Mononuclear cell (primary cell): ENCODE data around the gene GPR35. TPM values are rescaled to one million over a fixed set of nuclear protein-coding genes. Genes with fewer than 3 reads are reported as not detected.

Experiments
- H3K27me3 ChIP-seq: 2 replicates; pipeline ENCODE4 v1.6.0; 2011; ENCODE audit warnings: low read length, control low read depth; ENCODE audit not compliant: insufficient read depth
- H3K4me1 ChIP-seq: 2 replicates; pipeline ENCODE4 v1.5.1; 2011; ENCODE audit warnings: mild to moderate bottlenecking, low read length, control low read depth; ENCODE audit not compliant: insufficient read depth
- H3K4me3 ChIP-seq: 2 replicates; pipeline ENCODE4 v1.5.1; 2011; ENCODE audit warnings: mild to moderate bottlenecking, low read length, moderate library complexity
- H3K9me3 ChIP-seq: 2 replicates; pipeline ENCODE4 v1.5.1; 2011; ENCODE audit warnings: low read depth, mild to moderate bottlenecking, control low read depth, low read length
- total RNA-seq: library from RNA; depleted of rRNA; stranded (reverse); fragments of >200 nt; gene quantifications from one replicate; pipeline ENCODE4 v1.2.3, GENCODE V29; 2012

GPR35 gene
- total RNA-seq, 1 donor: 40.8 TPM

DNA sequence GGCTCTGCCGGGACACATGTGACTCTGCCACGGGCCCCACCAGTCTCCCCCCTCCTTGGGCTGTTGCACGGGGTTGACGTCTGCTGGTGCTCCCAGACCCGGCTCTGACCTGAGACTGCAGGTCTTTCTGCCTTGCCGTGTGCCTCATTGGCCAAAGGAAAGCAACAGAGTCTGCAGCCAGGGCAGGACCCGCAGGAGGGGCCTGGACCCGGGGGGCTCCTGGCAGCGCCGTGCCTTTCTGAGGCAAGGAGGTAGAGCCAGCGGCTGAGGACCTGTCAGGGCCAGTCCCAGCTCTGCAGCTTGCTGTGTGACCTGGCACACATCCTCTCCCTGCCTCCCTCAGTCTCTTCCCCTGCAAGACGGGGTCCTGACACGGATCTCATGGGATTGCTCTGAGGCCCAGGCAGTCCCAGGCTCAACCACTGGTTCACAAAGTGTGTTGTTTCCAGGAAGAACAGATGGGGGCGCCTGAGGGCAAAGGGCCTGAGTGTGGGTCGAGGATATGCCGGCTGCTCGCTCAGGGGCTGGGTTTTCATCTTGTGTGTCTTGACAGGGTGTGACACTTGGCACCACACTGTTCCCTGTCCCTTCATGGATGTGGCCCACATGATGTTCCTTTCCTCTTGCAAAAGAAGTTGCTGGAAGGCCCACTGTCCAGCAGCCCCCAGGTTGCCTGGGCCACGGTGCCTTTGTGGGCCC, 29.8 kb upstream of the GPR35 start:
- Histone ChIP-seq H3K4me1 (no peaks in the 10 kb centered on the region), H3K9me3 (no peaks in the 10 kb centered on the region), H3K4me3 (no peak overlapping the region), H3K27me3 (no peaks in the 10 kb centered on the region)

DNA sequence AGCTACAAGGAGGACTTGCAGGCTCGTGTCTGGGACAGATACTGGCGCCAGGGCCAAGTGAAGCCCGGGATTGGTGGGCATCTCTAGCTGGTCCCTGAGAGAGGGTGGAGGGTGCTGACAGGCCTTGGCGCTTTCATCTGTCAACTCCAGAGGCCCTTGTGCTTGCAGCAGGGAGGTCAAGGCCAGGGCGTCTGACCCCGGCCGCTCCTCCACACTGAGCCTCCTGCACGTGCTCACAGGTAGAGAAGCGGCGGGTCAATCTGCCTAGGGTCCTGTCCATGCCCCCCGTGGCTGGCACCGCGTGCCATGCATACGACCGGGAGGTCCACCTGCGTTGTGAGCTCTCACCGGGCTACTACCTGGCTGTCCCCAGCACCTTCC, 29.2 kb upstream of the GPR35 start:
- Histone ChIP-seq H3K9me3 (no peaks in the 10 kb centered on the region), H3K4me3 (no peak overlapping the region), H3K4me1 (no peaks in the 10 kb centered on the region), H3K27me3 (no peaks in the 10 kb centered on the region)

DNA sequence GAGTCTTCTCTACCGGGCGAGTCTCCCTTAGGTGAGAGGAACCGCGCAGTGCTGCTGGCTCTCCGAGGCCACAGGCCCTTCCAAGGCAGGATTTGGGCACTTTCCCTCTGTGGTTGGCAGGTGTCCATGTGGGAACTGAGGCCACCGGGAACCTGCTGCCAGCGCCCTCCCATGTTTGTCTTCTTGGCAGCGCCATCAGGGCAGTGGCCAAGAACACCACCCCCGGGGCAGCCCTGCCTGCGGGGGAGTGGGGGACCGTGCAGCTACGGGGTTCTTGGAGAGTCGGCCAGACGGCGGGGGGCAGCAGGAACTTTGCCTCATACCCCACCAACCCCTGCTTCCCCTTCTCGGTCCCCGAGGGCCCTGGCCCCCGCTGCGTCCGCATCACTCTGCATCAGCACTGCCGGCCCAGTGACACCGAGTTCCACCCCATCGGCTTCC, 28.8 kb upstream of the GPR35 start:
- no peaks in the 10 kb centered on the region for H3K4me1 ChIP-seq
- no peaks in the 10 kb centered on the region for H3K27me3 ChIP-seq
- H3K4me3 ChIP-seq: no peak overlapping the region
- H3K9me3 ChIP-seq: no peaks in the 10 kb centered on the region

DNA sequence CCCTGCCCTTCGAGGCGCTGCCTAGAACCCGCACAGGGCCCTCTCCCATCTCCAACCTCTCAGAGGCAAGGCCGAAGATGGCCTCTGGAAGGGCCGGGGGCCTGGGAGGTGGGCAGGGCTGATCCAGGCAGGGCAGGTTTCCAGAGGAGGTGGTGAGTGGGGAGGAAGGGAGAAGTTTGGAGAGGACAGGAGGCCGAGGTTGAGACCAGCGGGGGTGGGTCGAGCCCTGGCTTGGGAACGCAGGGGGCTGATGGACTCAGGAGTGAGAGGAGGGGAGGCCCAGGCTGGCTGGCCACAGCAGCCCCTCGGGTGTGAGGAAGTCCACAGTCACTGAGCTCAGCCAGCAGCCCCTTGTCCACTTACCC, 28.2 kb upstream of the GPR35 start:
- Histone ChIP-seq H3K4me1 (no peaks in the 10 kb centered on the region), H3K9me3 (no peaks in the 10 kb centered on the region), H3K4me3 (no peak overlapping the region), H3K27me3 (no peaks in the 10 kb centered on the region)

DNA sequence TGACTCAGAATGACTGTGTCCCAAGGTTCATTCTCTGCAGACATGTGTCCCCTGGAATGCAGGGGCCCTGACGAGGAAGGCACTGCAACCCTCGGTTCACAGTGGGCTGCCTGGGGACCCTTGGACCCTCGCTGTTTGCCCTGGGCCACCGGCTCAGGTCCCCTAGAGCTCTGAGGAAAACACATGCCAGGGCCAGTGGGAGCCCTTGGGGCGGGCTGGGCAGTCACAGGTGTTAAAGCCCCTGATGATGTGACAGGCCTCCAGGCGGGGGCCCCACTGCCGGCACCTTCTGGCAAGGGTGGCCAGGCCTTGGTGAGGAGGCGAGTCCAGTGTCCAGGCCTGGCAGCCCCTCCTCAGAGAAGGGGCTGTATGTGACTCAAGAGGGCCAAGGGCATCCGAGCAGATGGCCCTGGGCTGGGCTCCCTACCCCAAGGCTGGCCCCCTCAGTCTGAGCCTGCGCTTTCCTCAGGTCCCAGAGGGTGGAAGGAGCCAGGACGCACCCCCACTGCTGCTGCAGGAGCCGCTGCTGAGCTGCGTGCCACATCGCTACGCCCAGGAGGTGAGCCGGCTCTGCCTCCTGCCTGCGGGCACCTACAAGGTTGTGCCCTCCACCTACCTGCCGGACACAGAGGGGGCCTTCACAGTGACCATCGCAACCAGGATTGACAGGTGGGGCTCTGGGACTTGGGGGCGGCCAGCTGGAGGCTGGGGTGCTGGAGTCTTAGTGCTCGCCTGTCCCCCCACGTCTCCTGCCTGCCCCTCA, 27.7 kb upstream of the GPR35 start:
- Histone ChIP-seq H3K27me3 (no peaks in the 10 kb centered on the region), H3K4me1 (no peaks in the 10 kb centered on the region), H3K9me3 (no peaks in the 10 kb centered on the region), H3K4me3 (no peak overlapping the region)

DNA sequence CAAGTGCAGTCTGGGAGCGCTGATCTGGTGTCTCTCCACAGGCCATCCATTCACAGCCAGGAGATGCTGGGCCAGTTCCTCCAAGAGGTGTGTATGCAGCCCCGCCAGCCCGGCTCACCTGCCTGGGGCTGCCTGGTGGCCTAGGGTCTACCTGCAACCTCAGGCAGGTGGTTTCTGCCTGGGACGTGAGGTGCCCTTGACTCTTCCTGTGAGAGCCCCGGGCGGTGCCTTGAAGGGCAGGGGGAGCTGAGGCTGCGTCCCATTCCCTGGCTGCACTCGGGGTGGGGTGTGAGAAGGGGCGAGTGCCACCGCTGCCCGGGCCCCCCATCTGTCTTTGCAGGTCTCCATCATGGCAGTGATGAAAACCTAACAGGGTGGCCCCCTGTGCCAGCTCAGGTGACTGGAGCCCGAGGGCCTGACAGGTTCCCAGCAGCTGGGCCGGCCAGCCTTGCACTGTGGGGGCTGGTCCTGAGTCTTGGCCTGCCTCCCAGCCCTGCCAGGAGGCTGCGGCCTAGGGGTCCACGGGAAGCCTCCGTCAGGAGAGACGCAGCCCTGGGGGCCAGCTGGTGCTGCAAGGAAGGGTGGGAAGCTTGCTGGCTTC, 26.9 kb upstream of the GPR35 start:
- Histone ChIP-seq H3K4me3 (no peak overlapping the region), H3K27me3 (no peaks in the 10 kb centered on the region), H3K9me3 (no peaks in the 10 kb centered on the region), H3K4me1 (no peaks in the 10 kb centered on the region)

DNA sequence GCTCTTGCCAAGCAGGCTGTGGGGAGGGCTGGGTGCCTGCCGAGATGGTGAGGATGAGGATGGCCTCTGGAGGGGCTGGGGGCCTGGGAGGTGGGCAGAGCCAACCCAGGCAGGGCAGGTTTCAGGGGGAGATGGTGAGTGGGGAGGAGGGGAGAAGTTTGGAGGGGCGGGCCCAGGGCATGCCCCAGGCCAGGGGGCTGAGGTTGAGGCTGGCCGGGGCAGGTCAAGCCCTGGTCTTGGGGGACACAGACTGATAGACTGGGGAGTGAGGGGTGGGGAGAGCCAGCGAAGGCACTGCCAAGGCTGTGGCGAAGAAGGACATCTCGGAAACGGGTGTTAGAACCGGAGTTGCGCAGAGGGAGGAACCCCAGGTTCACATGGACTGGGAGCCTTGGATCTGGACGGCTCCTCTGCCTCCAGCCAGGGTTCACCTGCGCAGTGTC, 26.1 kb upstream of the GPR35 start:
- no peaks in the 10 kb centered on the region for H3K9me3 ChIP-seq
- H3K4me3 ChIP-seq: no peak overlapping the region
- no peaks in the 10 kb centered on the region for H3K4me1 ChIP-seq
- no peaks in the 10 kb centered on the region for H3K27me3 ChIP-seq

DNA sequence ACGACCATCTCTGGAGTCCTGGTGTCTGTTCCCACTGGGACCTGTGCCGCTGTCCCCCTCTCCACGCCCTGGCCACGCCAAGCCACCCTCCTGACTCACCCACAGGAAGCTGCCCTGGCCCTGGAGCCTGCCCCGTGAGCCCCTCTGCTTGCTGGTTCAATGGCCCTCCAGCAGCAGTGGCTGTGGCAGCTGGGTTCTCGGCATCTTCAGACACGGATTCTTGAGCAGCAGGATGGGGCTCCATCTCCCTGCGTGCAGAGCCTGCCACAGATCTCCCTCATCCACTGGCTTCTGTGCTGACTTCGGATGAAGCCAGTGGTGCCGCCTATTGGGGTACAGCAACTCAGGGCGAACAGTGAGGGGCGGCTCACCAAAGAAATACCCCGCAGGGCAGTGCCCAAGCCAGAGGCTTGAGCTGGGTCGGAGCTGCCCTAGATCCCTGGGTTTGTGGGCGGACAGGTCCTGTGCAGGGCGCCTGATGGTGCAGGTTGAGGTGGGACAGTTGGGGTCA, 24.8 kb upstream of the GPR35 start:
- Histone ChIP-seq H3K4me1 (no peaks in the 10 kb centered on the region), H3K4me3 (no peak overlapping the region), H3K27me3 (no peaks in the 10 kb centered on the region), H3K9me3 (no peaks in the 10 kb centered on the region)

DNA sequence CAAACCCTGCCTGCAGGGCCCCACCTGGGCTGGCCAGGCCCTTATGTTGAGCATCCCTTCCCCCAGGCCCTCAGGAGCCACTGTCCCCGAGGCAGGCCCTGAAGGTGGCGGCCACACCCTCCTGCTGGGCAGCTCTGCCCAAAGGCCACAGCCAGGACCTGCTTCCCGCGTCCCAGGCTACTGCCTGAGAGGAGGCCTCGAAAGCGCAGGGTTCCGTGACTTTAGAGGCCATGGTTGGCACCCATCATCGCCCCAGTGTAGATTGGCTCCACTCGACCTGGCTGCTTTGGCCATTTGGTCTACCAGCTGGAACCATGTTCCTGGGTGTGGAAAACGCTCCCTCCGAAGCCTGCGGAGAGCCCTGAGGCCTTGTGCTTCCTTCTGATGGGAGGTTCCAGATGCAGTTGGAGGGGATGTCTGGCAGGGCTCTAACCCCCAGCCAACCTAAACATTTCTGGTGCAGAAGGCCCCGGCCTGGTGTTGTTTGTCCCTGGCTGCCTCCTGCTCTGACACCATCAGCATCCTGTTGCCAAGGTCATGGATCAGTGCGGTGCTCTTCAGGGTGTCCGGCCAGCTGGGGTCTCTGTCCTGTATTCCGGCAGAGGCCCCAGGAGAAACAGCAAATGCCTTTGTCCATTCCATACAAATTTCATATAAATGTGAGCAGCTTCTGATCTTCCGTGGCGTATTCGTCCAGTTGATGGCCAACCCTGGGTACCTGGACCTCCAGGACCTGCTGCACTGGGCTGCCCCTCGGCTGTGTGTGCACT, 24.0 kb upstream of the GPR35 start:
- H3K4me3 ChIP-seq: no peak overlapping the region
- H3K4me1 ChIP-seq: no peaks in the 10 kb centered on the region
- H3K9me3 ChIP-seq: no peaks in the 10 kb centered on the region
- no peaks in the 10 kb centered on the region for H3K27me3 ChIP-seq

DNA sequence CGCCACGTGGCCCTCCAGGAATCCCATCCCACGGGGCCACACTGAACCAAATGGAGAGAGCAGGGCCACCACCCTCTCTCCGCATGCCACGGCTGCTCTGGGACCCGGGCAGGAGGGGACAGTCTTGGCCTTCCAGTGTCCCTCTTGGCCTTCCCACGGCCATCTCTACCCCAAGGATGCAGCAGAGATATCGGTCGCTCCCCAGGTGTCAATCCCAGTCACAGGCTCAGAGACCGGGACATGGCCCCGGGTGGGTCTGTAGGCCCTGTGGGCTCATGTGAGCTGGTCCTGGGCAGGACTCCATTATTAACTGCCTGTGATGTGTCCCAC, 23.5 kb upstream of the GPR35 start:
- no peak overlapping the region for H3K4me3 ChIP-seq
- no peaks in the 10 kb centered on the region for H3K9me3 ChIP-seq
- no peaks in the 10 kb centered on the region for H3K4me1 ChIP-seq
- no peaks in the 10 kb centered on the region for H3K27me3 ChIP-seq

DNA sequence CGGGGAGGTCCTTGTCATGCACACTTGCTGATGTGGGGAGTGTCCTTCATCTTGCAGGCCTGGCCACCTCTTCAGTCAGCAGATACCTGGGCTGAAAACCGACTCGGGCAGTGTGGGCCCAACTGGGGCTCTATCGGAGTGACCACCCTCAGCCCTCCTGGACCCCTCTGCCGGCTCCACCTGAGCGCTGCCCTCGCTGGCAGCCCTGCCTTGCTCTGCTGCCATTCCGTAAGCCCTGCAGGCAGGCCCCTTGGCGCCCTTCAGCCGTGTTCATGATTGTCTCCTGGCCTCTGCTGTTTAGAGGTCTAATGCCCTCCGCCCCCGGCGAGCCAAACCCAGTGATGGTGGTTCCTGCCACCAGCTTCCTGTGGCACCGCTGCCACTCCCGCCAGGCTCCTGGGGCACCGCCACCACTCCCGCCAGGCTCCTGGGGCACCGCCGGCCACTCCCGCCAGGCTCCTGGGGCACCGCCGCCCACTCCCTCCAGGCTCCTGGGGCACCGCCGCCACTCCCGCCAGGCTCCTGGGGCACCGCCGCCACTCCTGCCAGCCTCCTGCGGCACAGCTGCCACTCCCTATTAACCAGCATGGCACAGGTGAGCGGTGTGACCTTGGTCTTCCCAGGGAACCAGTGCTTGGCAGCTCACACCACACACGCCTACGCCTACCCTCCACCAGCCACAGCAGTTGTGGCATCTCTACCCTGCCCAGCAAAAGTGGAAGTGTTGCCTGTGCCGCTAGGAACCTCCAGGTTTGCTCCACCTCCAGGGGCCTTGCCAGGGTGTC, 22.8 kb upstream of the GPR35 start:
- no peaks in the 10 kb centered on the region for H3K4me1 ChIP-seq

DNA sequence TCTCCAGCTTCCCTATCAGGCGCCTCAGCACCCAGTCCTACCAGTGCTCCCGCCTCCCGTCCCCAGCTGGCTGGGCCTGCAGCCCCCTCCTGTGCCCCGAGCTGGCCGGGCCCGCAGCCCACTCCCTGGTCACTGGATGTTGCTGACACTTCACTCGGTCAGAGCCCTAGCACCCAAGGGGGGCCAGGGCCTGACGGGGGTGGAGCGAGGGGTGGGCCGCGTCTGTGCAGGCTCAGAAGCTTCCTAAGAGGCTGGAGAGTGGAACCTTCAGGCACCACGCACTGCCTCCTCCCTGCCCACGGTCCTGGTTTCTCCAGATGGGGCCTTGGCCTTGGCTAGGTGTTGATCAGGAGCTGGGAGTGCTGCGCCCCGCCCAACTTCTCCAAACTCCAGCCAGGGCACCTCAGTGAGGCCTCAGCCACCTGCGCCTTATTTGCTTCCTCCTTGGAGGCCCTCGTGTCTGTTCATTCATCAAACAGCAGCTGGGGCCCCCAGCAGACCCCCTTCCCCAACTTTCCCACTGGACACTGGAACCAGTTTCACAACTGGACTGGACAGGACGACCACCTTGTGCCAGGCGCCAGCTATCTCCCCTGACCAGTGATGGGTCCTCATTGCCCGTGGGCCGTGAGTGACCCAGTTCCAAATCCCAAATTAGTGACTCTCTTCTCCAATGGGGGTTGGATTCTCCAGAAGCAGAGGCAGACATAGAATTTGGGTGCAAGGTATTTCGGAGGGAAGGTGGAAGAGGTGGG, 22.0 kb upstream of the GPR35 start:
- H3K4me3 ChIP-seq: no peak overlapping the region
- no peaks in the 10 kb centered on the region for H3K9me3 ChIP-seq
- no peaks in the 10 kb centered on the region for H3K4me1 ChIP-seq
- H3K27me3 ChIP-seq: no peaks in the 10 kb centered on the region

More for the DNA sequence above, 22.8 kb upstream of the GPR35 start:
- Histone ChIP-seq H3K4me3 (no peak overlapping the region), H3K27me3 (no peaks in the 10 kb centered on the region), H3K9me3 (no peaks in the 10 kb centered on the region)

DNA sequence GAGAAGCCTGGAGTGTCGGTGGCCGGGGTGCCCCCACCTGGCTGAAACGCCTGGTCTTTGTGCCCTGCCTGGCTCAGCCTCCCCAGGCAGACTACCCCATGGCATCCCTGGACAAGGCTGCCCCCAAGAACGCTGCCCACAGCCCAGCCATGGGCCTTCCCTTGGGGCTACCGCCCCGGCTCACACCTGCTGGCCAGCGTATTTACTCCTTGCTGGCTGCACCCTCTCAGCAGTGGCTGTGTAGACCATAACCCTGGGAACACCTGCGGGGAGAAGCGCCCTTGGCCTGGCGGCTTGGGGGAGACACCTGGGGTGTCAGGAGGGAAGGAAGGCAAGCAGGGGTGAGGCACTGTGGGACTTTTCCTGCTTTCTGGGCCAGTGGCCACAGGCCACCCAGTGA, 21.4 kb upstream of the GPR35 start:
- Histone ChIP-seq H3K4me1 (no peaks in the 10 kb centered on the region), H3K9me3 (no peaks in the 10 kb centered on the region), H3K4me3 (no peak overlapping the region), H3K27me3 (no peaks in the 10 kb centered on the region)
